GM19099 (cell line): ENCODE results near the gene SYNM.

Experiments used
- POLR2A ChIP-seq: IDR thresholded peaks from 3 replicates; pipeline ENCODE4 v1.6.1; 2011; ENCODE audit warnings: low read depth; ENCODE audit not compliant: insufficient read length; ENCODE audit errors: extremely low read depth

SYNM gene

GRCh38 chr15:99180086-99180963 is 75.4 kb downstream of the SYNM start:
- no peak for TF ChIP-seq POLR2A

DNA sequence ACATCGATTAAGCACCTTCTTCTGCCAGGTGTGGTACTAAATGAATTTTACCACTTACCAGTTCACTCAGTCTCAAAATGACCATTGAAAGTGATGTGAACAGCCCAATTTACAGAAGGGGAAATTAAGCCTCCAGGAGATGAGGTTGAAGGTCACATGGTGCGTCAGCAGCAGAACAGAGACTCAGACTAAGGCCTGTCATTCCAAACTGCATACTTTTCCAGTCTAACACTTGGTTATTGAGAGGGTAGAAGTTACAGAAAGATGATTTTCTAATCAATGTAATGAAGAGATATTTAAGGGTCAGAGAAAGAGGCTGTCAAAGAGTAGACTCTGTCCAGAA is 76.1 kb downstream of the SYNM start:
- no peak for TF ChIP-seq POLR2A

- no peak for TF ChIP-seq POLR2A
Measured at GRCh38 chr15:99181545-99181971, 76.7 kb downstream of the SYNM start.

GRCh38 chr15:99182791-99183190 is 77.9 kb downstream of the SYNM start:
- TF ChIP-seq POLR2A: no peak
